AG04450 (cell line): ENCODE measurements around the gene KCNH8. TPM values are rescaled to one million over a fixed set of nuclear protein-coding genes. Genes with fewer than 3 reads are reported as not detected.

Experiments
- CTCF ChIA-PET: fragments of 300-600, 350-600 bp; formaldehyde crosslinking; extraction: SDS; loops from one replicate; lab custom pipeline; 2022; ENCODE audit warnings: antibody characterized with exemption, inconsistent platforms; lab: Charles Lee
- POLR2A ChIA-PET: fragments of 350-600 bp; formaldehyde crosslinking; extraction: SDS; loops from one replicate; lab custom pipeline; 2021; ENCODE audit warnings: antibody characterized with exemption, inconsistent platforms; lab: Yijun Ruan, JAX
- DNase-seq: peaks from one replicate; pipeline ENCODE4 v3.0.0-alpha.2; 2011; ENCODE audit warnings: low read depth, low spot score
- H3K27ac ChIP-seq: one replicate; pipeline ENCODE4 v1.5.1; 2012; ENCODE audit warnings: low read depth, low read length, control low read depth
- H3K27me3 ChIP-seq: one replicate; pipeline ENCODE4 v1.6.0; 2012; ENCODE audit warnings: low read length; ENCODE audit not compliant: control insufficient read depth, insufficient read depth
- H3K4me3 ChIP-seq: 2 replicates; pipeline ENCODE4 v1.5.1; 2011; ENCODE audit warnings: mild to moderate bottlenecking, low read depth, low read length, control low read depth
- H3K9me3 ChIP-seq: 2 replicates; pipeline ENCODE4 v1.5.1; 2012; ENCODE audit warnings: low read length; ENCODE audit not compliant: control insufficient read depth, insufficient read depth
- polyA plus RNA-seq: library from polyadenylated mRNA; depleted of rRNA; stranded (reverse); fragments of >200 nt; gene quantifications from 2 replicates; pipeline ENCODE4 v1.2.3, GENCODE V29; 2011
- TF ChIP-seq, protein P1 (sequence below): IDR thresholded peaks from 2 replicates; pipeline ENCODE4 v1.5.1; 2011; ENCODE audit warnings: low read depth, low read length, control low read depth, inconsistent platforms

KCNH8 gene
- polyA plus RNA-seq, 1 experiment: not detected

DNA sequence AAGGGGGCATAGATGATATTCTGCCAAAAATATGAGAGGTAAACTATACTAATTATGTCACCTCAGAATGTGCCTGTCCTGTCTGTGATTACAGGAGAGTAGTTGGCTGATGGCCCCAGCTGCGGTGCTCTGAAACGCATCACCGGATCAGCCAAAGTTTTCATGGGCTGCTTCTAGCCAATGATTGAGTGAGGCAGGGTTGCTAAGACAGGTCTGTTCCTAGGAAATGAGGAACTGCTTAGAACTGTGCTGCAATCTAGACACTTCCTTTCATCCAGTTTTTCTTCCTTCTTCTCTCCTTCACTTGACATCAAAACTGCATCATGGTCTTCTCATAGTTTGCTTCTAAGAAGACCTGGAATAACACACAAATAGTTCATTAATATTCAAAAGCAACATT is 124.0 kb downstream of the KCNH8 start:
- peaks cover 3% of the 10 kb centered on the region; the same call in 1 of the 2 replicates for H3K9me3 ChIP-seq
- no peak for DNase-seq
- no peaks in the 10 kb centered on the region for H3K27me3 ChIP-seq
- no peak overlapping the region for H3K4me3 ChIP-seq
- ChIA-PET POLR2A (no interaction called here), CTCF (no interaction called here)
- no peak overlapping the region for H3K27ac ChIP-seq
- TF ChIP-seq, protein P1, sequence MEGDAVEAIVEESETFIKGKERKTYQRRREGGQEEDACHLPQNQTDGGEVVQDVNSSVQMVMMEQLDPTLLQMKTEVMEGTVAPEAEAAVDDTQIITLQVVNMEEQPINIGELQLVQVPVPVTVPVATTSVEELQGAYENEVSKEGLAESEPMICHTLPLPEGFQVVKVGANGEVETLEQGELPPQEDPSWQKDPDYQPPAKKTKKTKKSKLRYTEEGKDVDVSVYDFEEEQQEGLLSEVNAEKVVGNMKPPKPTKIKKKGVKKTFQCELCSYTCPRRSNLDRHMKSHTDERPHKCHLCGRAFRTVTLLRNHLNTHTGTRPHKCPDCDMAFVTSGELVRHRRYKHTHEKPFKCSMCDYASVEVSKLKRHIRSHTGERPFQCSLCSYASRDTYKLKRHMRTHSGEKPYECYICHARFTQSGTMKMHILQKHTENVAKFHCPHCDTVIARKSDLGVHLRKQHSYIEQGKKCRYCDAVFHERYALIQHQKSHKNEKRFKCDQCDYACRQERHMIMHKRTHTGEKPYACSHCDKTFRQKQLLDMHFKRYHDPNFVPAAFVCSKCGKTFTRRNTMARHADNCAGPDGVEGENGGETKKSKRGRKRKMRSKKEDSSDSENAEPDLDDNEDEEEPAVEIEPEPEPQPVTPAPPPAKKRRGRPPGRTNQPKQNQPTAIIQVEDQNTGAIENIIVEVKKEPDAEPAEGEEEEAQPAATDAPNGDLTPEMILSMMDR: no peak

DNA sequence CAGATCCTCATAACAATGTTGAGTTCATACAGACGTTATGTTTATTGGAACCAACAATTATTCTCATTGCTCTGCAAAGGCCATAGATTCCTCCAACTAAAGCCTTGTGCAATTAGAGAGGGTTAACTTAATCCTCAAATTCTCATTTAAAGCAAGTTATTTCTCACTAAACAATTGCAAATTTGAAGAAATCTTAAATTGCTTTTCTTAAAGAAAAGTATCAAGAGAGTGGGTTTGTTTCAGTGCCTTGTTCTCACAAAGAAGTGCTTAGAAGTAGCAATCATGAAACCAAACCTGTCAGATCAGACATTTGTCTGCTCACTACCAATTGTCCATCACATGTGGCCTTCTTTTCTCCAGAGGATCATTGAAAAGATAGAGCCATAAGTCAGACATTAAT is 124.8 kb downstream of the KCNH8 start:
- TF ChIP-seq, protein P1: no peak
- Histone ChIP-seq H3K4me3 (no peak overlapping the region), H3K27ac (no peak overlapping the region), H3K9me3 (peaks cover 3% of the 10 kb centered on the region; the same call in 1 of the 2 replicates), H3K27me3 (no peaks in the 10 kb centered on the region)
- CTCF ChIA-PET: no interaction called here
- POLR2A ChIA-PET: no interaction called here
- DNase-seq: no peak

DNA sequence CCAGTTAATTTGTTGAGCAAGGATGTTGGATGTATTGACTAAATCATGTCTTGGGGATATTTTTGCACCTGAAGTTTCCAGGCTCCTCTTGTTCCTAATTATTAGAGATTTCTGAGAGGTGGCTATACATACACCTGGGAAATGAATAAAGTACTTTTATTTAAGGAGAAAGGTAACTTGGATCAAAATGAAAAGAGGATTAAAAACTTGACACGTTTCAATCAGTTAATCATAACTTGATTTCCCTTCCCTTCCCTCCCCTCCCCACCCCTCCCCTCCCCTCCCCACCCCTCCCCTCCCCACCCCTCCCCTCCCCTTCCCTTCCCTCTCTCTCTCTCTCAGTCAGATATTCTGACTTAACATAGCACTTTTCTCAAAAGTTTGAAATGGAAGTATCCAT is 126.3 kb downstream of the KCNH8 start:
- H3K27ac ChIP-seq: no peak overlapping the region
- no peaks in the 10 kb centered on the region for H3K27me3 ChIP-seq
- DNase-seq: no peak
- no peak overlapping the region for H3K4me3 ChIP-seq
- TF ChIP-seq, protein P1: no peak
- peaks cover 3% of the 10 kb centered on the region for H3K9me3 ChIP-seq
- CTCF ChIA-PET: no interaction called here
- POLR2A ChIA-PET: no interaction called here

DNA sequence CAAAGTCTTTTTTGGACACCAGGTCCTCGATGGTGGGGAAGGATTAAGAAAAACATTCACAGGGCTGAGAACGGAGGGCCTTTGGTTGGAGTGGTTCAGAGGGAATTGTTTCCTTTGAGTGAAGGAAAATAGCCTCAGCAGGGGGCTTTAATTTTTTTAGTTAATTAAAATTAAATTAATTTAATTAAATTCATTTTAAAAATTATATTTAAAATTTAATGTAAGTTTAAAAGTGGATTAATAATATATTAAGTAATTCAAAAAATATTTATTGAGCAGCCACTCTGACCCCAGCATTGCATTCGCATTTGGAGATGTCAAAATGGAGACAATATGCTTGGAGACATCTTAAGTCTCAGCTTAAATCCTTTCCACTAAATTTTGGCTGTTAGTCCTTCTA is 136.7 kb downstream of the KCNH8 start:
- Histone ChIP-seq H3K27ac (no peak overlapping the region), H3K9me3 (peaks cover 2% of the 10 kb centered on the region; the same call in 1 of the 2 replicates), H3K4me3 (no peak overlapping the region), H3K27me3 (no peaks in the 10 kb centered on the region)
- ChIA-PET CTCF (no interaction called here), POLR2A (no interaction called here)
- DNase-seq: no peak
- TF ChIP-seq, protein P1: no peak

DNA sequence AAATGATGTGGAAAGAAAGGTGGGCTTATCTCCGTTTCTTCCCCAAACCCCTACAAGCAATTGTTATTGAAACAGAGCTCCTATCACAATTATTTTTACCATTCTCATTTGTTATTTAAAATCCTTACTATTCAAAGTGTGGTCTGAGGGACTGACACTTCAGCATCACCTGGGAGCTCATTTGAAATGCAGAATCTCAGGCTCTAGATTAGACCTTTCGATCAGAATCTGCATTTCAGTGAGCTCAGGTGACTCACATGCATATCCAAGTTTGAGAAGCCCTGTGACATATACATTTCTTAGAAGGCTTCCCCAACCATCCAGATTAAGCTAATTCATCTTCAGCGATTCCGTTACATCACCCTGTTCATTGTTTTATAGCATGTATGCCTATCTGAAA is 145.0 kb downstream of the KCNH8 start:
- POLR2A ChIA-PET: no interaction called here
- Histone ChIP-seq H3K9me3 (peaks cover 7% of the 10 kb centered on the region; the same call in 1 of the 2 replicates), H3K27me3 (no peaks in the 10 kb centered on the region), H3K4me3 (no peak overlapping the region), H3K27ac (no peak overlapping the region)
- TF ChIP-seq, protein P1: no peak
- CTCF ChIA-PET: no interaction called here
- no peak for DNase-seq
